Right lung (tissue), 5 donors: ENCODE results near the gene APCDD1. TPM values are rescaled to one million over a fixed set of nuclear protein-coding genes. Genes with fewer than 3 reads are reported as not detected.
"Not testable (repeated sequence)": the region's sequence is repeated elsewhere in the genome, so short reads cannot be mapped to it uniquely, and the experiment has no call there.

Experiments used
- DNase-seq, 2 donors: peaks; one replicate each; pipeline ENCODE4 v3.0.0-alpha.2; 2013
- polyA plus RNA-seq, 5 donors: library from polyadenylated mRNA; unstranded; fragments of 120-200 nt; gene quantifications; one replicate each; pipeline versions ENCODE4 v1.2.1 to v1.2.3, GENCODE V29; 2013; ENCODE audit warnings: inconsistent platforms in 1 of 5, low replicate concordance in 1 of 5; ENCODE audit not compliant: insufficient read length in 5 of 5, insufficient read depth in 1 of 5

Gene APCDD1
- polyA plus RNA-seq, 5 donors, result 134 to 182 (median 143) TPM

DNA sequence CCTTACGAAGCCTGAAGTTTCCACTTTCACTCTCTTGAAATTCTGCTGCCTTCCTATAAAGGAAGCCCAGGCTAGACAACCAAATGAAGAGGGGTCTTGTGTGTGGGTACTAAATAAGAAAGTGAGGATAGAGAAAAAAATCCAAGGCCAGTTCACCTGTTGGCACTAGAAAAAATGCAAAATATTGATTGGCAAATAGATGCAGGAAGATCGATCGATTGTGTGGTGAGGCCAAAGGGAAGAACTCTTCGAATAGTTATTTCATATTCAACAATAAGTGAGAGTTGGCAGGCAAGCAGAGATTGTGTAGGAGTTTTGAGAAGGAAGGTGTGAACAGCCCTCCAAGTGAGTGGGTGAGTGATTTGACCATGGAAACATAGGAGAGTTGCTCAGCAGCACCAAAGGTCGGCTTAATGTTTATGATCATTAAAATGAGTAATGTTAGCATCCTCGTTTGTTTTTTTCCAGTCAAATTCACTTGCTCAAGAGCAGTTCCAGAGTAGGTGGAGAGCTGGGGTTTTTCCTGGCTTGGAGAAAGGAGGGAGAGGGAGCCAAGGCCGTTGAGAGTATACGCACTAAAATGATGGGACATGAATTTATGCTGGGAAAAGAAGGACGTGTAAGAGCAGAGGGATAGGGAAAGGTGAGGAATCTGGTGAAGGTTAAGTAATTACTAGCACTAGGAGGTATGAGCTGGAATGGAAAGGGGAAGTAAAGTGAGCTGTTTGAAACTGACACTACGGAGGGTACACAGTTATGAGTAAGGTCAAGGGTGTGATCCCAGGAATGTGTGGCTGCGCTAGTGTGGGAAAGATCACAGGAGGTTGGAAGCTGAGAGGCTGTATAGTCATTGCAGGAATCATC lies 70.3 kb downstream of the APCDD1 start:
- DNase-seq, result no peak

GRCh38 chr18:10525371-10525691 lies 70.9 kb downstream of the APCDD1 start:
- DNase-seq, result no peak

DNA sequence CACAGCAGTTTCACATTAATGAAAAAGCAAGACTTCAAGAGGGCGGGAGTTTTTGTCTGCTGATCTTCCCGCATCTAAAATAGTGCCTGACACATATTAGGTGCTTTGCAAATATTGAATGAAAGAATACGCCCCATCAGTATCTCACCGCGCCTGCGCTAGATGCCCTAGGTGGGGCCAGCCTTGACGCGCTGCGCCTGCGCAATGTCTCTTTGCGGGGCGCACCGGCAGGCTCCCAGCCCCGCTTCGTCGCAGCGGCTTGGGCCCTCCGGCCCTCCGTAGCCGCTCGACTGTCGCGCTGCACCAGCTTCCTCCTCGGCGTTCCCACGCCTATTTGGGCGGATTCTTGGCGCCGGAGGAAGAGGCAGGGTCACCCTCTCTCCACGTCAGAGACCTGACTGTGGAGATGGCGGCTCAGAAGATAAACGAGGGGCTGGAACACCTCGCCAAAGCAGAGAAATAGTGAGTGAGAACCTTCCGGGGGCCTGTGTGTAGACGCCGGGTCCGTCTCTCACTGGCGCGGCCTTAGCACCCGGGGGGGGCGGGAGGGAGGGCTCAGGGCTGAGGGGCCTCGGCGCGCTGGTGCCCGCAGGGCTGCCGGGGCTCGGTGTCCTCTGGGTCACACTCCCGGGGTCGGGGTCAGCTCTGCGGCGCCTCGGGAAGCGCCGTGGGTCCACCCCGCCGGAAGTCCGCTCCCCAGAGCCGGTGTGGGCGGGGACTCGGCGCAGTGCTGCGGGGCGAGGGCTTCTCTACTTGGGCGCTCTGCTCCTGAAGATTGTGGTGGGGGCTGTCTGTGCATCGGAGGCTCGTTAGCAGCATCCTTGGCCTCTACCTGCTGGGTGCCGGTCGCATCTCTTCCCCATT lies 71.5 kb downstream of the APCDD1 start, which contains the start of gene NAPG:
NAPG (plus strand) TSS at position 331 of the 864 bp plus-strand sequence; CDS start at position 407, 76 bp downstream.
- peak; percentile 91 to 93 for DNase-seq

DNA sequence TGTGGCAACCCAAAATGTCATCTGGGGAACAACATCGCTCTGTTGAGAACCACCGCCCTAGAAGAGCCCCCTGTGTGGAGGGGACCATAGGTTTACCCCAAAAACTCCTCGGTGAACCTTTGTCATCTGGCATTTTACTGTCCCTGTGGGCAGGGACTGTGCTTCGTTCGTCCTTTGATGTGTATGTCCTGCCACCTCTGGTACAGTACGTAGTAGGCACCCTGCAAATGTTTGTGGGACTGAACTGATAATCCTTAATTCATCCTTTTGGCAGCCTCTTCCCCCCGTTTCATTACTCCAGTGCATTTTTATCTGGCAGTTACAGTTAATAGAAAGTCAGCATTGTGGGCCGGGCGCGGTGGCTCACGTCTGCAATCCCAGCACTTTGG lies 72.1 kb downstream of the APCDD1 start:
- DNase-seq, result no peak

DNA sequence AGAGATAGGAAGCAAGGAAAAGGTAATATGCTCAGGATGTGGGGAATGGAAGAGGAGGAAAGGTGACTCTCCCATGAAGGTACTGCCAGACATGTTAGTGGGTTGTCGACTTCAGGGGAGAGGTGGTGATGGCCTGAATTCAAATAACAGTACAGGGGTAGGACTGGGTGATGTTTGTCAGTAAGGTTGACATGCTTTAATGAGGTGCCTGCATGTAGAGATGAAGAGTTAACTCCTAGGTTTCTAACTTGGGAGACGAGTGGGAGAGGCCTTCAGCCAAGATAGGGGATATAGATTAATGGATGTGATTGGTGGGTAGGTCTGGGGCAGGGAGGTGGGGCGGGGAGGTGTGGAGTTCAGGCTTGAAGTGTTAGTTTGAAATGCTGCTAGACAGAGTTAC lies 74.0 kb downstream of the APCDD1 start:
- no peak for DNase-seq

DNA sequence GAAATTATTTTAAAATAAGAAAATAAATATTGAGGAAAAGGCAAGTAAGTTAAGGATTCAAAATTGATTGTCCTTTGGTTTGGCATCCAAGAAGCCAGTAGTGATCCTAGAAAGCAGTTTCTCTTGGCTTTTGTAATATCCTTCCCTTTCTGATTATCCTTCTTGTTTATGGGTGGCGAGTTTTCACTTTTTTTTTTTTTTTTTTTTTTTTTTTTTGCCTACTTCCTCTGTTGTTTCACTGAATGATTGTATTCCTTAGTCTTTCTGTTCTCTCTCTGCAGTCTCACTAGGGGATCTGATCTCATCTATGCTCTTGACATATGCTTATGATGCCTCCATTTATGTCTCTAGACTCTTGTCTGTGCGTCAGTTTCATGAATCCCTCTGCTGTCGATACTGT lies 75.6 kb downstream of the APCDD1 start:
- no peak for DNase-seq

GRCh38 chr18:10530852-10531251 lies 76.4 kb downstream of the APCDD1 start:
- no peak for DNase-seq

DNA sequence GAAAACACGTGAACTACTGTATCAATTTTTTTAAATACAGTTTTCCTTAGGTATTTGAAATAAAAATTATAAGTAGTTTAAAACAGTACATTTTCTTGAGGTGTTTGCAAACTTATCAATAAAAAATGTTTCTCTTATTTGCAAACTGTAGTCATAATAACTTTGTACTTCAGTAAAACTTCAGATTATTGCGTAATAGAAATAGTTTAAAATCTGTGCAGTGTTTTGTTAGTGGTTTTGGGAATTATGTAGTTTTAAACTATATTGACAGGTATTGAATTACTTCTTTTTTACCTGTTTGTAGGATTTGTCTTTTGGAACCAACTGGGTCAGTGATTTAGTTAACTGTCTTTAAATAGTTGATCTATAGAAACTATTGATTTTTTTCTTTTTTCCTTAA lies 78.7 kb downstream of the APCDD1 start:
- DNase-seq, result no peak

DNA sequence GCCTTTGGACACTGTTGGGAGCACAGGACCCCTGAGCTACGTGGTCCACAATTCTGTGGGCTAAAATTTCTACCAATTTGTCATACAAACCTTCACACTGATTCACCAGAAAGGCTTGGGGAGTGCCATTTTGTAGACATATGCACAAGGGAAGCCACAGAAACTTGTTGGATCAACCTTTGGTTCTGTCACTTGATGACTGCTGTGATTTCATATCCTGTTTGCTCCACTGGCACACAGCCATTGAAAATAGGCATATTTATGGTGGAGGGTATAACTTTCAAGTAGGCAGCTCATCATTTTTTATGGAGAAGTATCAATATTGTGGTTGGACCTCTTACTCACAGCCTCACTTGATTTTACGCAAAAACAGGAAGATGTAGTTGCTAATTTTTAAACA lies 81.8 kb downstream of the APCDD1 start:
- DNase-seq, result no peak

GRCh38 chr18:10537765-10538164 lies 83.3 kb downstream of the APCDD1 start:
- no peak for DNase-seq

DNA sequence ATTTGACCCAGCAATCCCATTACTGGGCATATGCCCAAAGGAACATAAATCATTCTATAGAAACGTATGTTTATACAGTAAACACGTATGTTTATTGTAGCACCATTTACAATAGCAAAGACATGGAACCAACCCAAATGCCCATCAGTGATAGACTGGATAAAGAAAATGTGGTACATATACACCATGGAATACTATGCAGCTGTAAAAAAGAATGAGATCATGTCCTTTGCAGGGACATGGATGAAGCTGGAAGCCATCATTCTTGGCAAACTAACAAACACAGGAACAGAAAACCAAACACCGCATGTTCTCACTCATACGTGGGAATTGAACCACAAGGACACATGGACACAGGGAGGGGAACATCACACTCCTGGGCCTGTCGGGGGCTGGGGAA lies 84.7 kb downstream of the APCDD1 start:
- not testable (repeated sequence) for DNase-seq

Other genes with a start within 250 kb of the APCDD1 start
- gene NAPG, start 71.4 kb downstream of the APCDD1 start, polyA plus RNA-seq, result 10 to 100 TPM; 21.5 to 32.2 (median 29.8) TPM